Peyer's patch (tissue), 4 donors: ENCODE results near the gene PPFIBP2.

Source experiments
- CTCF ChIP-seq, 6 experiments: fragments of 450-650 bp in 4 of 6; fragments of 200-600 bp in 2 of 6; sonication (generic) in 1 of 6; IDR thresholded peaks; one replicate each; pipeline ENCODE4 v1.5.1; 2017 to 2019; ENCODE audit warnings: antibody characterized with exemption in 6 of 6, mild to moderate bottlenecking in 3 of 6, moderate library complexity in 1 of 6
- POLR2A ChIP-seq, 2 donors: fragments of 450-650 bp; IDR thresholded peaks; one replicate each; pipeline ENCODE4 v1.5.1; 2017; ENCODE audit warnings: antibody characterized with exemption in 2 of 2, mild to moderate bottlenecking in 2 of 2, moderate library complexity in 2 of 2

- TF ChIP-seq CTCF (IDR thresholded peaks at IDR 0.05) (no peak), POLR2A (IDR thresholded peaks at IDR 0.05) (no peak)
Observed at GRCh38 chr11:7621554-7621953, 107.8 kb downstream of the PPFIBP2 start.
